HepG2 (cell line): ENCODE measurements around the gene SLC35B2. TPM values are rescaled to one million over a fixed set of nuclear protein-coding genes. Genes with fewer than 3 reads are reported as not detected.

Experiments used
- ASH2L ChIP-seq: fragments of 300-600, 200-600 bp; sonication (generic); IDR thresholded peaks from 2 replicates; pipeline ENCODE4 v1.7.0; 2017; ENCODE audit warnings: low read depth, mild to moderate bottlenecking, moderate library complexity, mixed read lengths, low read length; ENCODE audit not compliant: insufficient read length
- CBX2 ChIP-seq, 2 experiments: fragments of 200-600 bp in 1 of 2; sonication (generic); formaldehyde crosslinking in 1 of 2; IDR thresholded peaks; 2 replicates each; pipeline versions ENCODE4 v1.7.0 to v1.8.1; 2018 to 2022; ENCODE audit warnings: low read depth in 2 of 2, low read length in 1 of 2, mild to moderate bottlenecking in 1 of 2, missing genetic modification reagents in 1 of 2
- CSRNP2 ChIP-seq: sonication (generic); formaldehyde crosslinking; conservative IDR thresholded peaks from 2 replicates; pipeline ENCODE4 v1.8.0; 2022; ENCODE audit warnings: low read depth, missing genetic modification reagents
- ETV6 ChIP-seq: sonication (generic); formaldehyde crosslinking; conservative IDR thresholded peaks from 2 replicates; pipeline ENCODE4 v1.4.0; 2020; ENCODE audit warnings: missing genetic modification reagents
- FOXJ3 ChIP-seq: sonication (generic); formaldehyde crosslinking; IDR thresholded peaks from 2 replicates; pipeline ENCODE4 v1.4.0; 2020; ENCODE audit warnings: missing genetic modification reagents, mild to moderate bottlenecking, borderline replicate concordance
- GATAD1 ChIP-seq: IDR thresholded peaks from 2 replicates; pipeline ENCODE4 v1.6.1; 2016; ENCODE audit warnings: missing genetic modification reagents, missing compliant biosample characterization
- HMGXB4 ChIP-seq, 2 experiments: sonication (generic) in 1 of 2; formaldehyde crosslinking in 1 of 2; IDR thresholded peaks; 2 replicates each; pipeline versions ENCODE4 v1.4.0 to v1.6.1; 2018 to 2020; ENCODE audit warnings: missing genetic modification reagents in 2 of 2, borderline replicate concordance in 1 of 2, low read depth in 1 of 2, mild to moderate bottlenecking in 1 of 2, missing biosample characterization in 1 of 2
- KDM6A ChIP-seq: IDR thresholded peaks from 2 replicates; pipeline ENCODE4 v1.6.1; 2016; ENCODE audit warnings: low read depth
- MAZ ChIP-seq, 2 experiments: sonication (generic) in 1 of 2; formaldehyde crosslinking in 1 of 2; IDR thresholded peaks; 2 replicates each; pipeline versions ENCODE4 v1.5.0 to v1.6.1; 2012 to 2020; ENCODE audit warnings: low read depth in 2 of 2, mild to moderate bottlenecking in 2 of 2, borderline replicate concordance in 1 of 2, improper control_type of control experiment in 1 of 2, low read length in 1 of 2, missing genetic modification reagents in 1 of 2, moderate library complexity in 1 of 2
- PAX8 ChIP-seq: sonication (generic); formaldehyde crosslinking; IDR thresholded peaks from 2 replicates; pipeline ENCODE4 v1.8.0; 2022; ENCODE audit warnings: mild to moderate bottlenecking, missing genetic modification reagents, borderline replicate concordance
- PHF8 ChIP-seq: sonication (generic); formaldehyde crosslinking; IDR thresholded peaks from 2 replicates; pipeline ENCODE4 v1.5.0; 2020; ENCODE audit warnings: missing genetic modification reagents
- RBM22 ChIP-seq: fragments of 200-400 bp; formaldehyde crosslinking; optimal IDR thresholded peaks from 2 replicates; pipeline ENCODE3; 2017; ENCODE audit warnings: mild to moderate bottlenecking, low read length, moderate library complexity
- TAF1 ChIP-seq: sonication (generic); formaldehyde crosslinking; IDR thresholded peaks from 2 replicates; pipeline ENCODE4 v1.4.0; 2020; ENCODE audit warnings: missing genetic modification reagents
- THAP9 ChIP-seq: sonication (generic); formaldehyde crosslinking; IDR thresholded peaks from 2 replicates; pipeline ENCODE4; 2020; ENCODE audit warnings: missing genetic modification reagents, mild to moderate bottlenecking, borderline replicate concordance
- ZFP36L1 ChIP-seq: sonication (generic); formaldehyde crosslinking; IDR thresholded peaks from 2 replicates; pipeline ENCODE4 v1.8.0; 2022; ENCODE audit warnings: mild to moderate bottlenecking, missing genetic modification reagents, moderate library complexity
- ZFP82 ChIP-seq: sonication (generic); formaldehyde crosslinking; IDR thresholded peaks from 2 replicates; pipeline ENCODE4 v1.5.1; 2020; ENCODE audit warnings: mild to moderate bottlenecking, missing genetic modification reagents, borderline replicate concordance
- ZGPAT ChIP-seq: IDR thresholded peaks from 2 replicates; pipeline ENCODE4 v1.6.1; 2016; ENCODE audit warnings: mild to moderate bottlenecking
- ZNF10 ChIP-seq: sonication (generic); formaldehyde crosslinking; IDR thresholded peaks from 2 replicates; pipeline ENCODE4 v1.4.0; 2020; ENCODE audit warnings: mild to moderate bottlenecking, low read depth, missing genetic modification reagents, borderline replicate concordance
- ZNF772 ChIP-seq: sonication (generic); formaldehyde crosslinking; IDR thresholded peaks from 2 replicates; pipeline ENCODE4 v1.5.0; 2020; ENCODE audit warnings: mild to moderate bottlenecking, missing genetic modification reagents
- polyA plus RNA-seq, 8 experiments: library from polyadenylated mRNA; depleted of rRNA in 3 of 8; stranded (reverse) in 7 of 8; unstranded in 1 of 8; fragments of >200 nt; fragmentation: Illumina TruSeq in 4 of 8; extraction: Trizol in 4 of 8; gene quantifications; 2 replicates each; pipeline versions ENCODE4 v1.2.1 to v1.2.3, GENCODE V29; 2011 to 2016; ENCODE audit warnings: low read depth in 4 of 8, missing spikeins in 1 of 8, mixed read lengths in 1 of 8; ENCODE audit not compliant: insufficient read depth in 1 of 8
- total RNA-seq, 5 experiments: library from RNA; depleted of rRNA; stranded (reverse); fragments of >200 nt; fragmentation: Illumina TruSeq; extraction: Trizol; gene quantifications; 2 replicates each; pipeline ENCODE4 v1.2.3, GENCODE V29; 2016; ENCODE audit warnings: low read depth in 1 of 5

Gene SLC35B2
- total and polyA plus RNA-seq, 2 of the 13 experiments (the other 11 are each of a cell fraction or from before 2014, with no cell fraction given), result 61.1 to 148 TPM

DNA sequence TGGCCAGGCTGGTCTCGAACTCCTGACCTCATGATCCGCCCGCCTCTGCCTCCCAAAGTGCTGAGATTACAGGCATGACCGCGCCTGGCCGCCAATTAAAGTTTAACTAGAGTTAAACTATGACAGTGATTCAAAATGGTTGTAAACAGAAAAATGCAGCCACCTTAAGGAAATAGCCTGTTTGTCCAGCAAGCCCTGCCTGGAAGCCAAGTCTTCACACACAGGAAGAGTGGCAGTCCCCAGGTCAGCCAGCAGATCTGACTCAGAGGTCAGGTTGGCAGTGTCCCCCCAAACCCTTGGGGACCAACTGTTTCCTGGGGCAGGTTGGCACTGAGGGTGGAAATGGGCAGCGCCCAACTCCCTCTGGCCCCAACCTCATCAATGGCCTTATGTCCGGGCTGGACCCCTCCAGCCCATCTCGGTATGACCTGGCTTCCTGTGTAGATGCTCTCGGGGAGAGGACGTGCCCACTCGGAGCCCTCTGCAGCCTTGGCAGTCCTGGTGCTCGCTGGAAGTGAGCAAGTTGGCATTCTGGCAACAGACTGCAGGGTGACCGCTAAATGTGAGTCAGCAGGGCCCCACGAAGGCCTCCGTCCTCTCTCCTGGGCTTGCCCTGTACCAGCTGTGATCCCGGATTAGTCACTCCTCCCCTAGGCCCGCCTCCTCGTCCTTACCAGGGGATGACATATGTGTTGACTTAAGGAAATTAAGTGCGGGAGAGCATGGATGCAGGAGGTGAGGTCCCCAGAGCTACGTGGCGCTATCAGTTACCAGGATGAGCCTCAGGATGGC, 20.1 kb downstream of the SLC35B2 start (continued):
- no peak for TF ChIP-seq CSRNP2 (CRISPR knock-in tag)
- peak; percentile 48; the same call in 1 of the 2 replicates for TF ChIP-seq ZFP36L1 (CRISPR knock-in tag)
- peak; percentile 42; the same call in 1 of the 2 replicates for TF ChIP-seq TAF1 (CRISPR knock-in tag)
- no peak for TF ChIP-seq RBM22
- TF ChIP-seq FOXJ3 (CRISPR knock-in tag), result no peak
- no peak; the same call in 1 of the 2 replicates for TF ChIP-seq PAX8
- no peak for TF ChIP-seq ASH2L
- no peak for TF ChIP-seq HMGXB4 (CRISPR knock-in tag; IDR thresholded peaks at IDR 0.05; ENCODE audit: borderline replicate concordance in 1 of 2, low read depth in 1 of 2)
- TF ChIP-seq ZNF772 (CRISPR knock-in tag), result no peak; the same call in none of the 2 replicates
- no peak for TF ChIP-seq MAZ (IDR thresholded peaks at IDR 0.05; ENCODE audit: borderline replicate concordance, low read depth, low read length)
- no peak for TF ChIP-seq MAZ (CRISPR knock-in tag; IDR thresholded peaks at IDR 0.05; ENCODE audit: low read depth)
- no peak for TF ChIP-seq KDM6A (CRISPR knock-in tag)
- no peak for TF ChIP-seq ETV6 (CRISPR knock-in tag)
- peak; percentile 23; the same call in 1 of the 2 replicates for TF ChIP-seq GATAD1 (CRISPR knock-in tag)
- TF ChIP-seq ZNF10 (CRISPR knock-in tag), result no peak
- TF ChIP-seq ZFP82 (CRISPR knock-in tag), result no peak
- no peak for TF ChIP-seq ZGPAT
- TF ChIP-seq CBX2 (IDR thresholded peaks at IDR 0.05; ENCODE audit: low read depth, low read length), result no peak
- TF ChIP-seq CBX2 (CRISPR knock-in tag; IDR thresholded peaks at IDR 0.05; ENCODE audit: low read depth), result no peak
- no peak for TF ChIP-seq THAP9 (CRISPR knock-in tag)
- TF ChIP-seq PHF8 (CRISPR knock-in tag), result no peak; the same call in none of the 2 replicates
